Measurements from ENCODE around the gene KRT7.

Gene KRT7

DNA sequence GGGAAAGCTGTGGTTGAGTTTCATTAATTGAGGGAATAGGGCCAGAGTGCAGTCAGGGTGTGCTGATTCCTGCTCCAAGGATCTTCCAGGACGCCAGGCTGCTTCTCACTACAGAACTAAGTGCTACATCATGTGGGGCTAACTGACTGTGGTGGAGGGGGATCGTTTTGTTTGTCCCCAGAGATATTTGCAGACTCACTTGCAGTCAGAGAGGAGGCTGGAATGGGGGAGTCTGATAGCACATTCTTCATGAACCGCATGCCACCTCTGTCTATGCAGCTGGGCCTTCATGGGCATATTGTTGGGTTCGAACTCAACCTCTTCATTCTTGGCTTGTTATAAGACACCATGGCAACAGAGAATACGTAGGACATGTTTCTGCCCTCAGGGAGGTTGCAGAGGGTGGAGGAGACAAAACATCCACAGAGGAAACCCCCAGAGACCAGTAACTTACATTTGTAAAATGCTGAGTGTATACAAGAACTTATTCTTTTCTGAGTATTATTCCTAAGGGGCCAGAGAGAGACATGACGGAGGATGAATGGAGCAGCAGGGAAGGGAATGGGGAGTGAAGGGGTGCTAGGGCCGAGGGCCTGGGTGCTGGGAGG is 13.0 kb downstream of the KRT7 start:
- no peak overlapping the region for H3K4me3 ChIP-seq (ENCODE audit: low read depth, low read length)
- TF ChIP-seq, protein P1, sequence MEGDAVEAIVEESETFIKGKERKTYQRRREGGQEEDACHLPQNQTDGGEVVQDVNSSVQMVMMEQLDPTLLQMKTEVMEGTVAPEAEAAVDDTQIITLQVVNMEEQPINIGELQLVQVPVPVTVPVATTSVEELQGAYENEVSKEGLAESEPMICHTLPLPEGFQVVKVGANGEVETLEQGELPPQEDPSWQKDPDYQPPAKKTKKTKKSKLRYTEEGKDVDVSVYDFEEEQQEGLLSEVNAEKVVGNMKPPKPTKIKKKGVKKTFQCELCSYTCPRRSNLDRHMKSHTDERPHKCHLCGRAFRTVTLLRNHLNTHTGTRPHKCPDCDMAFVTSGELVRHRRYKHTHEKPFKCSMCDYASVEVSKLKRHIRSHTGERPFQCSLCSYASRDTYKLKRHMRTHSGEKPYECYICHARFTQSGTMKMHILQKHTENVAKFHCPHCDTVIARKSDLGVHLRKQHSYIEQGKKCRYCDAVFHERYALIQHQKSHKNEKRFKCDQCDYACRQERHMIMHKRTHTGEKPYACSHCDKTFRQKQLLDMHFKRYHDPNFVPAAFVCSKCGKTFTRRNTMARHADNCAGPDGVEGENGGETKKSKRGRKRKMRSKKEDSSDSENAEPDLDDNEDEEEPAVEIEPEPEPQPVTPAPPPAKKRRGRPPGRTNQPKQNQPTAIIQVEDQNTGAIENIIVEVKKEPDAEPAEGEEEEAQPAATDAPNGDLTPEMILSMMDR (conservative IDR thresholded peaks at IDR 0.05; ENCODE audit: low read depth, low read length), result no peak
- DNase-seq (ENCODE audit: low read depth), result no peak

DNA sequence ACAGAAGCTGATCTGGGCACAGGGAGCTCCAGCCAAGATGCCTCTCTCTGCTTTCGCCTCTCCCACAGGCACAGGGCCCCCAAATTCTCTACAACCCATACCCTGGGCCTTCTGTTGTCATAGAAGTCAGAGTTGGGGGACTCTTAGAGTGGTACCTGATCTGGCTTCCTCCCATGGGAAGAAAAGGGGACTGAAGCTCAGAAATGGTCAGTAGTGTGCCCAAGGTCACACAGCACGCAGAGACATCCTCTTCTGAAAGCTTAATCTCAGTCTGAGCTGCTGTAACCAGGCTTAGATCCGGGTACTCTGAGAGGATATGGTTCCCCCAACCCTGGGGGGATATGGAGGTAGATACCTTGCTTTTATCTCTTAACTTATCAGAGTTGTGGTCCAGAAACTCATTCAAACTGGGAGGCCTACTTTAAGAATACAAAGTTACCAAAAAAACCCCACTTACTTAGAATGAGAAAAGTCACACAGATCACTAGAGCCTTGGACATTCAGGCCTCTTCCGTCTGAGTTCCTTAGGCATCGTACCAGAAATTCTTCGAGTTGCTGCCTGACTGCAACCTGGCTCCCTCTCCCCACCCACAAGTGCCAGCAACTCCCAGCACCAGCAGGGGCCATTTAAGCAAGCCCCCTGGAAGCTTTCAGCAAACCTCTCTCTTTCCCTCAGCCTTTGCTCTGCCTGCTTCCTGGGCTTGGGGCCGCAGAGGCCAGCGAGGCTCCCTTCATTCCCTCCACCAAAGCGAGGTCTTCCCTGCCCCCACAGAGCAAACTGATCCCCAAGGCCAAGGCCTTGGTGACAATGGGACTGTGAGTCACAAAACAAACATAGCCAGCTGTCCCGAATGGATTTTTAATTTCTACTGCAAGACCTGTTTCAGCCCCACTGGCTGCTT is 13.9 kb downstream of the KRT7 start:
- no peak overlapping the region for H3K4me3 ChIP-seq (ENCODE audit: low read depth, low read length)
- DNase-seq (ENCODE audit: low read depth), result no peak
- TF ChIP-seq, protein P1 (conservative IDR thresholded peaks at IDR 0.05; ENCODE audit: low read depth, low read length), result no peak

DNA sequence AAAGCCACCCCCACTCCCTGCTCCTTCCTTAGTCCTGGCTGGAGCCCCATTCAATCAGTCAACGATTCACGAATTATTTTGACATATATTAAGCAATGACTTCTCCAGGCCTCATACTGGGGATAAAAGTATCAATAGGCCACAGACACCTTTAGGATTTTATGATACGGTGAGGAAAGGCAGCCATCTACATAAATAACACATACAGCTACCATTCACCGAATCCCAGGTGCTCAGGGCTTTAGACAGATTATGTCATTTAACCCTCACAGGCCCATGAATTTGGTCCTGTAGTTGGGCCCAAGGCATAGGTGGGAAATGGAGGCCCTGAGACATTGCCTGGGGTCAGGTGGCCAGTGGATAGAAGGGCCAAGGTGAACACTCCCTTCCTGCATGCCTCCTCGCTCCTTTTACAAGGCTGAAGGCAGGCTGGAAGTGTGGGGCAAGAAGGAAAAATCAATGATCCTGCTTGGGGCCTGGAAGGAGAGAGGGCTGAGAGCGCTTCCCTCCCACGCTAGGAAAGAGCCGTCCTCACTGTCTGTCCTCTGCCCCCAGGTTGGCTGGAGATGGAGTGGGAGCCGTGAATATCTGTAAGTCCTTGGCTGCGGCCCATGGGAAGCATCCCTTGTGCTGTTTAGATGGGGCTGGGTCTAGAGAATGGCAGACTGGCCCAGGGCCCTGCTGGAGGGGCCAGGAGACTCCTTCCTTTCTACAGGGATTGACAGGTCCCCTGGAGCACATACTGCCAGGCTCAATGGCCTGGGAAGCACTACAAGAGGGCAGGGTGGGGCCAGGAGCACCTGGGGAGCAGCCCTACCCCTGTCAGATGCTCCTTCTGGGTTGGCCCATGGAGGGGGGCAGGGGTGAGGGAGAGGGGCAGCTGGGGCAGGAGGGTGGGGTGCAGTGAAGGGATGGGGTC is 14.8 kb downstream of the KRT7 start:
- no peak overlapping the region for H3K4me3 ChIP-seq (ENCODE audit: low read depth, low read length)
- TF ChIP-seq, protein P1 (conservative IDR thresholded peaks at IDR 0.05; ENCODE audit: low read depth, low read length), result no peak
- DNase-seq (ENCODE audit: low read depth), result no peak

DNA sequence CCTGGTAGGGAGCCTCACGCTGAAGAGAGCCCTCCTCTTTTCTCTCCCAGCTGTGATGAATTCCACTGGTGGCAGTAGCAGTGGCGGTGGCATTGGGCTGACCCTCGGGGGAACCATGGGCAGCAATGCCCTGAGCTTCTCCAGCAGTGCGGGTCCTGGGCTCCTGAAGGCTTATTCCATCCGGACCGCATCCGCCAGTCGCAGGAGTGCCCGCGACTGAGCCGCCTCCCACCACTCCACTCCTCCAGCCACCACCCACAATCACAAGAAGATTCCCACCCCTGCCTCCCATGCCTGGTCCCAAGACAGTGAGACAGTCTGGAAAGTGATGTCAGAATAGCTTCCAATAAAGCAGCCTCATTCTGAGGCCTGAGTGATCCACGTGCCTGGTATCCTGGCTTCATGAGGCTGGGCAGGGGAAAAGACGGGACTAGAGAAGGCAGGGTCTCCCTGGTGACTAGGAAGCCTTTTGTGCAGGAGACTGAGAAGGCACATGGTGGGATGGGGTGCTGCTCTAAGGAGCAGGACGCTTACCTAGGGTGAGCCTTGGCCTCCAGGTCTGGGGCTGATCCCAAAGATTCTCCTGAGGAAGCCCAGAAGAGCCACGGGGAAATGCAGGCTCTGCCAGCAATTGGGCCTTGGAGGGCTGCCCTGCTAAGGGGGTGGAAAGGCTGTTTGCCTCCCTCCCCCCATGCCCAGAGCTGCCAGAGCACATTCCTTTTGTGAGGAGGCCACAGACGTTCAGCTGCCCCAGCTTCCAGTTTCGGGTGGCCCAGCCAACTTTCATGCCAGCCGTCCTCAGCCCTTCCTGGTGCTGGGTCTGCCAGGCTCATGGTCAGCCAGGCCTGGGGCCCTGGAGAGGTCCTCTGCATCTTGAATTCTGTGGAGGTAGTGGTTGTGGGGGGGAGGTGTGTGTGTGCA is 15.8 kb downstream of the KRT7 start:
- DNase-seq (ENCODE audit: low read depth), result no peak
- TF ChIP-seq, protein P1 (conservative IDR thresholded peaks at IDR 0.05; ENCODE audit: low read depth, low read length), result no peak
- H3K4me3 ChIP-seq (ENCODE audit: low read depth, low read length), result no peak overlapping the region

DNA sequence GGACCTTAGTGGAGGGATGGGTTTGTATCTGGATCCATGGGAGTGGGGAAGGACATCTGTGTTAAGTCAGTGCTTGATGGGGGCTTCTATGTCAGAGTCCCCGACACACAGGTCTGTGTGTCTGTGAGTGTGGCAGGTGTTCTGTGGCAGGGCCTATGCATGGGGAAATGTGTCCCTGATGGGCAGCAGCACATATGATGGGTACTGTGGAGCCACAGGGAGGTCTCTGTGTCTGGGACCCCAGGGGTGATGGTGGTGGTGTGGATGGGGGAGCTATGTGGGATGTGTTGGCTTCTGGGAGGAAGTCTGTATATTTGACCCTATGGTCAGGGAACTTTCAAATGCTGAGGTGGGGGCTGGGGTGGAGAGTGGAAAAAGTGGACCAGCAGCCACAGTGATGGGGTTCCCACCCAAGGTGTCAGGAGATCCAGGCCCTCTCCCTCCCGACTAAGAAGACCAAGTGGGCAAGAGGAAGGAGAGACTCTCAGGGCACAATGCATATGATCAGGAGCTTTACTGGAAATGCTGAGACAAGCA is 16.5 kb downstream of the KRT7 start:
- TF ChIP-seq, protein P1 (conservative IDR thresholded peaks at IDR 0.05; ENCODE audit: low read depth, low read length), result no peak
- H3K4me3 ChIP-seq (ENCODE audit: low read depth, low read length), result no peak overlapping the region
- no peak for DNase-seq (ENCODE audit: low read depth)

Measured in choroid plexus epithelial cell (primary cell).